Subcutaneous abdominal adipose tissue (tissue), 5 donors: ENCODE measurements around the gene HMCN2.
"Not testable (repeated sequence)": the region's sequence is repeated elsewhere in the genome, so short reads cannot be mapped to it uniquely, and the experiment has no call there.

ENCODE experiments used
- H3K27ac ChIP-seq: one replicate; pipeline ENCODE4 v1.7.0; 2013; ENCODE audit warnings: low read depth, mild to moderate bottlenecking, inconsistent platforms, low read length, moderate library complexity
- H3K27me3 ChIP-seq, 5 donors: one replicate each; pipeline ENCODE4 v1.7.0; 2013; ENCODE audit warnings: low read length in 5 of 5, inconsistent platforms in 1 of 5; ENCODE audit not compliant: control insufficient read depth in 5 of 5, insufficient read depth in 4 of 5
- H3K36me3 ChIP-seq, 5 donors: one replicate each; pipeline ENCODE4 v1.7.0; 2013; ENCODE audit warnings: low read length in 5 of 5; ENCODE audit not compliant: control insufficient read depth in 5 of 5, insufficient read depth in 5 of 5
- H3K4me1 ChIP-seq, 5 donors: one replicate each; pipeline ENCODE4 v1.7.0; 2013; ENCODE audit warnings: low read length in 5 of 5, mild to moderate bottlenecking in 3 of 5, moderate library complexity in 1 of 5; ENCODE audit not compliant: control insufficient read depth in 5 of 5, insufficient read depth in 5 of 5
- H3K4me3 ChIP-seq, 5 donors: one replicate each; pipeline ENCODE4 v1.7.0; 2013; ENCODE audit warnings: low read length in 5 of 5, low read depth in 1 of 5
- H3K9ac ChIP-seq, 5 donors: one replicate each; pipeline ENCODE4 v1.7.0; 2013; ENCODE audit warnings: low read length in 5 of 5, mild to moderate bottlenecking in 4 of 5, moderate library complexity in 3 of 5
- H3K9me3 ChIP-seq, 5 donors: one replicate each; pipeline ENCODE4 v1.7.0; 2013; ENCODE audit warnings: low read length in 5 of 5; ENCODE audit not compliant: control insufficient read depth in 5 of 5
- donor health status: healthy.
- donor health status: healthy.
- donor health status: healthy.
- donor health status: healthy.
- donor health status: healthy.

The HMCN2 gene

DNA sequence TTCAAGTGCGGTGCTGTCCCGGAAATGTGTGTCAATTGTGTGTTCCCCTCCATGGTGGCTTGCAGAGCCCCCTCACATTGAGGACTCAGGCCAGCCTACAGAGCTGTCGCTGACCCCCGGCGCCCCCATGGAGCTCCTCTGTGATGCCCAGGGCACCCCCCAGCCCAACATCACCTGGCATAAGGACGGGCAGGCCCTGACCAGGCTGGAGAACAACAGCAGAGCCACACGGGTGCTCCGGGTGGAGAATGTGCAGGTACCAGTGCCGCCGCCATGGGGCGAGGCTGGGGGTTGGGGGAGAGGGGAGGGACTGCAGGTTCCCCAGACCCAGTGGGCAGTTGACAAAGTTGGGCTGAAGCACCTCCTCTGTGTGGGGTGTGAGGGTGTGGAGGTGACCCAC, 128.8 kb downstream of the HMCN2 start:
- Histone ChIP-seq H3K9me3 (no peaks in the 10 kb centered on the region), H3K27me3 (peaks cover 0 to 6% (median 0%) of the 10 kb centered on the region in 5 donors), H3K9ac (no peak overlapping the region), H3K4me3 (no peak overlapping the region), H3K4me1 (no peaks in the 10 kb centered on the region), H3K36me3 (peaks cover 0 to 3% (median 0%) of the 10 kb centered on the region in 5 donors), H3K27ac (no peak overlapping the region)

DNA sequence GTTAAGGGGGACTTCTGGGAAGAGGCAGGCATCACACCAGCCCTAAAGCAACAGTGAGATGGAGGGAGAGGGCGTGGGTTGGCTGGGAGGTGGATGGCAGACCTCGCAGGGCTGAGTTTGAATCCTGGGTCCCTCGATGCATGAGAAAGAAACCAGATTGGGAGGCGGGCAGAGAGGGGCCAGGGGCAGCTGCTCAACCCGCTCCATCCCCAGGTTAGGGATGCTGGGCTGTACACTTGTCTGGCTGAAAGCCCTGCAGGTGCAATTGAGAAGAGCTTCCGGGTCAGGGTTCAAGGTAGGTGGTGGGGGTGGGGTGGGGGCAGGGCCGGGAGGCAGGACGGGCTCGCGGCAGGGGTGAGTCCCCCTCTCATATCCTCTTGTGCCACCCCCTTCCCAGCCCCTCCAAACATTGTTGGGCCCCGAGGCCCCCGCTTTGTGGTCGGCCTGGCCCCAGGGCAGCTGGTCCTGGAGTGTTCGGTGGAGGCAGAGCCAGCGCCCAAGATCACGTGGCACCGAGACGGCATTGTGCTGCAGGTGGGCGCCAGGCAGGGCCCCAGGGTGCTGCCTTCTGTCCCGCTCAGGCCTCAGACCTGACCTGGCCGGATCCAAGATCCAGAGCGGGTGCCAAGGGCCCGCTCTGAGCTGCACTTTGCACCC, 129.4 kb downstream of the HMCN2 start:
- Histone ChIP-seq H3K4me3 (no peak overlapping the region), H3K9ac (no peak overlapping the region), H3K27me3 (peaks cover 0 to 7% (median 0%) of the 10 kb centered on the region in 5 donors), H3K4me1 (no peaks in the 10 kb centered on the region), H3K27ac (no peak overlapping the region), H3K9me3 (no peaks in the 10 kb centered on the region), H3K36me3 (peaks cover 0 to 3% (median 0%) of the 10 kb centered on the region in 5 donors)

DNA sequence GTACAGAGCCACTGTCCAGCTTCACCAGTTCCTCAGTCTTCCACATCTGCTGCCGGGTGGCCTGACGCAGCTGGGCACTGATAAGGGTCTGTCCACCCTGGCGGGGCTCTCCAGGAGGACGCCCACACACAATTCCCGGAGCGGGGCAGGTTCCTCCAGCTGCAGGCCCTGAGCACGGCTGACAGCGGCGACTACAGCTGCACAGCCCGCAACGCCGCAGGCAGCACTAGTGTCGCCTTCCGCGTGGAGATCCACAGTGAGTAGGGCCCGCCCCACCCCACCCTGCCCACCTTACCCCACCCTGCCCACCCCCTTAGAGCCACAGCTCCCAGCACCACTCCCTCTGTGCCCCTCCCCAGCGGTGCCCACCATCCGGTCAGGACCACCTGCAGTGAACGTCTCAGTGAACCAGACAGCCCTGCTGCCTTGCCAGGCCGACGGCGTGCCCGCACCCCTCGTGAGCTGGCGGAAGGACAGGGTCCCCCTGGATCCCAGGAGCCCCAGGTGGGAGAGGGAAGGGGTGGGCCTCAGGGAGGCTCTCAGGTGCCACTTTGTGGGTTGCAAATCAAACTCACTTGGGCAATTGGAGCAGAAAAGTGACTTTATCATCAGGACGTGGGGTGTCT, 130.4 kb downstream of the HMCN2 start:
- Histone ChIP-seq H3K27me3 (peaks cover 0 to 9% (median 0%) of the 10 kb centered on the region in 5 donors), H3K9me3 (no peaks in the 10 kb centered on the region), H3K4me3 (no peak overlapping the region), H3K9ac (no peak overlapping the region), H3K27ac (no peak overlapping the region), H3K36me3 (peaks cover 0 to 3% (median 0%) of the 10 kb centered on the region in 5 donors), H3K4me1 (no peaks in the 10 kb centered on the region)

DNA sequence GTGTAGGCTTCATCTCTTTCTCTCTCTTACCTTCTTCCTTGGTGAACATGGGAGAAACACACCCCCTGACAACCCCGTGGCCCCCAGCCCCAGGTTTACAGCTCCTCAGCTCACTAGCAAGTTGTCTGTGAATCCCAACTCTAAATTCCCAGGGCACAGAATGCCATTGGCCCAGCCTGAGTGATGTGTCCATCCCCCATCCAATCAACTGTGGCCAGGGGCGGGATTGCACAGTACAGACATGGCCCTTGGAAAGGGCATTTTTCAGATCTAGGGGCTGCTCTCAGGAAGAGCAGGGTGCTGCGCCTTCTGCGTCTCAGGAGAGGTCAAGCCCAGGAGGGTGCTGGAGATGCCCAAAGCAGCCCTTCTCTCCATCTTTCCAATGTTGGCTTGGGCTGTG, 131.0 kb downstream of the HMCN2 start:
- Histone ChIP-seq H3K4me1 (no peaks in the 10 kb centered on the region), H3K36me3 (peaks cover 0 to 3% (median 0%) of the 10 kb centered on the region in 5 donors), H3K9ac (no peak overlapping the region), H3K27ac (no peak overlapping the region), H3K9me3 (no peaks in the 10 kb centered on the region), H3K27me3 (peaks cover 0 to 9% (median 0%) of the 10 kb centered on the region in 5 donors), H3K4me3 (no peak overlapping the region)

DNA sequence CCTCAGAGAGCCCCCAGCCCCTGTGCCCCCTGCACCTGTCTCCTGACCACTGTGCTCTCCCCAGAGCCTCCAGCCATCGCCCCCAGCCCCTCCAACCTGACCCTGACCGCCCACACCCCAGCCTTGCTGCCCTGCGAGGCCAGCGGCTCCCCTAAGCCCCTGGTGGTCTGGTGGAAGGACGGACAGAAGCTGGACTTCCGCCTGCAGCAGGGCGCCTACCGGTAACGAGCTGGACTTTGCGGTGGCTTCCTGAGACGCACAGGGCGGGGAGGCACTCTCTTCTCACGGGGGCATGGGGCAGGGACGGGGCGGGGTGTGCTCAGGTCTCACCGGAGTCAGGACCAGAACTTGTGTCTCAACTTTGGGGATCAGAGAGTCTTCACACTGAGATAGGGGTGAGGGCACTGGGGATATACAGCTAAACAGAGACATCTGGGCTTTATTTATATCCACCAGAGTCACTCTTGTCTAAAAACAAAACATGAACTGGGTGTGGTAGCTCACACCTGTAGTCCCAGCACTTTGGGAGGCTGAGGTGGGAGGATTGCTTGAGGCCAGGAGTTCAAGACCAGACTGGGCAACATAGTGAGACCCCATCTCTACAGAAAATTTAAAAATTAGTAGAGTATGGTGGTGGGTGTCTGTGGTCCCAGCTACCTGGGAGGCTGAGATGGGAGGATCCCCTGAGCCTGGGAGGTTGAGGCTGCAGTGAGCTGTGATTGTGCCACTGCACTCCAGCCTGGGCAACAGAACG, 133.1 kb downstream of the HMCN2 start:
- Histone ChIP-seq H3K4me1 (no peaks in the 10 kb centered on the region), H3K9ac (no peak overlapping the region), H3K9me3 (no peaks in the 10 kb centered on the region), H3K27ac (no peak overlapping the region), H3K27me3 (peaks cover 0 to 11% (median 5%) of the 10 kb centered on the region in 5 donors), H3K4me3 (no peak overlapping the region), H3K36me3 (peaks cover 0 to 3% (median 0%) of the 10 kb centered on the region in 5 donors)

DNA sequence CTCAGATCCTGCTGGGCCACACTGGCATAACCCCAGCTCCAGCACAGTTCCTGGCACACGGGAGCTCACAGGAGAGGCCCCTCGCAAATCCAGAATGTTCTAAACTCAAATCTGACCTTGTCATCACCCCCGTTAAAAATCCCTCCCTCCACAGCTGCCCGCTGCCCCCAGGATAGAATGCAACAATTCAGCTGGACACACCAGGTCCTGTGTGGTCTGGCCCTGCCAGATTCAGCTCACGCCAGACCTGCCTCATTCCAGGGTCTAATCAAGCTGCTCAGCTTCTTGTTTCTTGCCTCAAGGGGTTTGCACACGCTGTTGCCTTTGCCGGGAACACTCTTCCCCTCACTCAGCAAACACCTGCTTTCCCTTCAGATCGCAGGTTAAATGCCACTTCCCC, 134.2 kb downstream of the HMCN2 start:
- H3K27me3 ChIP-seq: peaks cover 0 to 11% (median 5%) of the 10 kb centered on the region in 5 donors
- no peaks in the 10 kb centered on the region for H3K4me1 ChIP-seq
- H3K9ac ChIP-seq: no peak overlapping the region
- H3K9me3 ChIP-seq: no peaks in the 10 kb centered on the region
- peaks cover 0 to 3% (median 0%) of the 10 kb centered on the region in 5 donors for H3K36me3 ChIP-seq
- no peak overlapping the region for H3K27ac ChIP-seq
- no peak overlapping the region for H3K4me3 ChIP-seq

DNA sequence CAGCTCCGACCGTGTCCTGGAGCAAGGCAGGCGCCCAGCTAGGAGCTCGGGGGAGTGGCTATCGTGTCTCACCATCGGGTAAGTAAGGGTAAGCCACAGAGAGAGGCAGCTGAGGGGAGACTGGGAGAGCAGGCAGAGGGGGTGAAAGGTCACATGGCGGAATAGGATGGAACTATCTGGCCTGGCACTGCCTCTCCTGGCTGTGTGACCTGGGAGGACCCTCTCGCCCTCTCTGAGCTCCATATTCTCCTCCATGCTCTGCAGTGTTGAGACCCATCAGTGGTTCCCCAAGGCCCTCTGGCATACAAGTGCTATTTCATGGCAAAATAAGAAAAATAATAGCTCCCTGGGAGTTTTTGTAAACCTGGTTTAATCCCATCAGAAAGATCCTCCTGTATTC, 135.3 kb downstream of the HMCN2 start:
- no peak overlapping the region for H3K4me3 ChIP-seq
- H3K27me3 ChIP-seq: peaks cover 0 to 11% (median 5%) of the 10 kb centered on the region in 5 donors
- H3K36me3 ChIP-seq: no peaks in the 10 kb centered on the region
- no peaks in the 10 kb centered on the region for H3K4me1 ChIP-seq
- H3K27ac ChIP-seq: no peak overlapping the region
- no peaks in the 10 kb centered on the region for H3K9me3 ChIP-seq
- H3K9ac ChIP-seq: no peak overlapping the region

DNA sequence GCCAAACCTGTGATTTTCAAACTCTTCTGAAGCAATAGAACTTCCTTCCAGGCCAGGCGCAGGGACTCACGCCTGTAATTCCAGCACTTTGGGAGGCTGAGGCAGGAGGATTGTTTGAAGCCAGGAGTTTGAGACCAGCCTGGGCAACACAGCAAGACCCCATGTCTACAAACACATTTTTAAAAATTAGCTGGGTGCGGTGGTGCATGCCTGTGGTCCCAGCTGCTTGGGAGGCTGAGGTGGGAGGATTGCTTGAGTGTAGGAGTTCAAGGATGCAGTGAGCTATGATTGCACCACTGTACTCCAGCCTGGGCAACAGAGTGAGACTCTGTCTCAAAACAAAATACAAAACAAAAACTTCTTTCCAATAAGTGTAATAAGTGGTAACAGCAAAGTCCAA, 136.2 kb downstream of the HMCN2 start:
- not testable (repeated sequence) for H3K9me3 ChIP-seq, H3K36me3 ChIP-seq, H3K4me1 ChIP-seq, H3K27ac ChIP-seq, H3K4me3 ChIP-seq, H3K9ac ChIP-seq
- H3K27me3 ChIP-seq: peaks cover 0 to 11% (median 5%) of the 10 kb centered on the region in 5 donors

DNA sequence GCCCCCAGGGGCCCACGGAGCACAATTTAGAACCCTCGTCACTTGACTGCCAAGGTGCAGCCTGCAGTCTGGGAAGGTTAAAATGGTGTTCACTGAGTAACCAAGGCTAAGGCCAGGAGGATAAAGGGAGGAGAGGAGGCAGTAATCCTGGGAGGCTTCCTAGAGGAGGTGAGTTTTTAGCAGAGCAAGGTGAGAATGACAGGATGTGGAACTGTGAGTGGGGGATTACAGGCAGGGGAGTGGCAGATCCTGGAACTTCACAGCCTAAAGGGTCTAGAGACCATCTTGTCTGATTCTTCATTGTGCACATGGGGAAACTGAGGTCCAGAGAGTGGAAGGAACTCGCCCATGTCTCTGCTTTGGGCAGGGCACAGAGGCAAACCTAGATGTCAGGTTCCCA, 136.7 kb downstream of the HMCN2 start:
- no peaks in the 10 kb centered on the region for H3K9me3 ChIP-seq
- no peak overlapping the region for H3K27ac ChIP-seq
- no peak overlapping the region for H3K4me3 ChIP-seq
- no peaks in the 10 kb centered on the region for H3K36me3 ChIP-seq
- H3K27me3 ChIP-seq: peaks cover 0 to 11% (median 5%) of the 10 kb centered on the region in 5 donors
- H3K4me1 ChIP-seq: no peaks in the 10 kb centered on the region
- no peak overlapping the region for H3K9ac ChIP-seq
